Neuronal stem cell (in vitro differentiated cells): ENCODE data around the gene WNT16.

Experiments
- DNase-seq: peaks from one replicate; pipeline ENCODE4 v3.0.0-alpha.2; 2013; ENCODE audit warnings: low spot score
- H2AFZ ChIP-seq: one replicate; pipeline ENCODE4 v1.6.1; 2013; ENCODE audit warnings: mild to moderate bottlenecking, low read length, inconsistent platforms
- H2AK5ac ChIP-seq: 2 replicates; pipeline ENCODE4 v1.6.1; 2013; ENCODE audit warnings: low read depth, mild to moderate bottlenecking, inconsistent platforms, low read length, moderate library complexity, mixed read lengths
- H2BK120ac ChIP-seq: 2 replicates; pipeline ENCODE4 v1.6.1; 2013; ENCODE audit warnings: low read depth, mild to moderate bottlenecking, inconsistent platforms, low read length, moderate library complexity, mixed read lengths
- H2BK12ac ChIP-seq: one replicate; pipeline ENCODE4 v1.6.1; 2013; ENCODE audit warnings: low read length, inconsistent platforms
- H2BK15ac ChIP-seq: 2 replicates; pipeline ENCODE4 v1.6.1; 2013; ENCODE audit warnings: mild to moderate bottlenecking, low read length, inconsistent platforms, mixed read lengths
- H2BK5ac ChIP-seq: one replicate; pipeline ENCODE4 v1.6.1; 2013; ENCODE audit warnings: inconsistent platforms, mild to moderate bottlenecking, low read length, moderate library complexity
- H3K14ac ChIP-seq: one replicate; pipeline ENCODE4 v1.6.1; 2013; ENCODE audit warnings: low read length, inconsistent platforms
- H3K18ac ChIP-seq: 2 replicates; pipeline ENCODE4 v1.6.1; 2013; ENCODE audit warnings: low read length, inconsistent platforms
- H3K23ac ChIP-seq: 2 replicates; pipeline ENCODE4 v1.6.1; 2013; ENCODE audit warnings: low read depth, mild to moderate bottlenecking, mixed read lengths, low read length, inconsistent platforms; ENCODE audit not compliant: poor library complexity
- H3K27ac ChIP-seq: replicated peaks from 3 replicates; pipeline ENCODE4 v1.5.1; 2013; ENCODE audit warnings: low read length, inconsistent platforms
- H3K27me3 ChIP-seq, 3 experiments: 2 replicates each; pipeline ENCODE4 v1.6.1; 2013; ENCODE audit warnings: low read length in 3 of 3, mild to moderate bottlenecking in 2 of 3, inconsistent platforms in 1 of 3, low read depth in 1 of 3, mixed read lengths in 1 of 3, moderate library complexity in 1 of 3; ENCODE audit not compliant: control insufficient read depth in 3 of 3, insufficient read depth in 3 of 3
- H3K36me3 ChIP-seq, 2 donors: replicated peaks in 1 of 2; 2 replicates each; pipeline ENCODE4 v1.6.1; 2013; ENCODE audit warnings: low read length in 2 of 2; ENCODE audit not compliant: control insufficient read depth in 2 of 2, insufficient read depth in 2 of 2
- H3K4ac ChIP-seq: 2 replicates; pipeline ENCODE4 v1.6.1; 2013; ENCODE audit warnings: inconsistent platforms, mild to moderate bottlenecking, low read length, moderate library complexity
- H3K4me1 ChIP-seq, 2 donors: 1 replicate in 1 of 2; 2 replicates in 1 of 2; pipeline ENCODE4 v1.6.1; 2013; ENCODE audit warnings: low read length in 2 of 2, low read depth in 1 of 2; ENCODE audit not compliant: control insufficient read depth in 2 of 2, insufficient read depth in 1 of 2
- H3K4me2 ChIP-seq: one replicate; pipeline ENCODE4 v1.6.1; 2013; ENCODE audit warnings: mild to moderate bottlenecking, low read length, inconsistent platforms; ENCODE audit not compliant: insufficient read depth, poor library complexity, severe bottlenecking
- H3K4me3 ChIP-seq, 2 donors: 2 replicates each; pipeline ENCODE4 v1.5.1; 2013; ENCODE audit warnings: low read length in 2 of 2, mild to moderate bottlenecking in 2 of 2, inconsistent platforms in 1 of 2, moderate library complexity in 1 of 2
- H3K79me1 ChIP-seq: one replicate; pipeline ENCODE4 v1.6.1; 2013; ENCODE audit warnings: low read depth, mild to moderate bottlenecking, inconsistent platforms, low read length, moderate library complexity
- H3K9ac ChIP-seq: one replicate; pipeline ENCODE4 v1.6.1; 2013; ENCODE audit warnings: mild to moderate bottlenecking, low read depth, low read length, inconsistent platforms; ENCODE audit not compliant: poor library complexity
- H3K9me3 ChIP-seq, 2 donors: replicated peaks in 1 of 2; 2 replicates each; pipeline versions ENCODE3 to v1.6.1; 2013; ENCODE audit warnings: low read length in 2 of 2, mild to moderate bottlenecking in 2 of 2, inconsistent platforms in 1 of 2, low read depth in 1 of 2, mixed read lengths in 1 of 2, moderate library complexity in 1 of 2; ENCODE audit not compliant: control insufficient read depth in 2 of 2, insufficient read depth in 1 of 2
- H4K8ac ChIP-seq: one replicate; pipeline ENCODE4 v1.6.1; 2013; ENCODE audit warnings: low read depth, mild to moderate bottlenecking, inconsistent platforms, low read length, moderate library complexity
- H4K91ac ChIP-seq: one replicate; pipeline ENCODE4 v1.6.1; 2013; ENCODE audit warnings: low read length, low read depth, mild to moderate bottlenecking, inconsistent platforms; ENCODE audit not compliant: poor library complexity
- WGBS, 2 donors: extraction: QIAGEN DNeasy Blood & Tissue Kit; methylation state at CpG; one replicate each; pipeline ENCODE4 v1.1.7; 2013; ENCODE audit warnings: missing lambda C conversion rate in 2 of 2, mixed read lengths in 1 of 2; ENCODE audit not compliant: insufficient read length in 2 of 2, insufficient replicate concordance in 1 of 2; ENCODE audit errors: extremely low coverage in 2 of 2; 5-methylcytosine and 5-hydroxymethylcytosine counted together

WNT16 gene

GRCh38 chr7:121371883-121372282 lies 43.1 kb downstream of the WNT16 start:
- no peak overlapping the region for H3K27ac ChIP-seq
- no peak overlapping the region for H3K14ac ChIP-seq
- WGBS, 2 donors: no CpG with 5 or more reads among the region's 2 CpGs
- no peaks in the 10 kb centered on the region for H3K9me3 ChIP-seq
- H3K4me1 ChIP-seq: no peaks in the 10 kb centered on the region
- H3K27me3 ChIP-seq: no peaks in the 10 kb centered on the region
- H3K79me1 ChIP-seq: no peaks in the 10 kb centered on the region
- no peak overlapping the region for H3K23ac ChIP-seq
- no peak overlapping the region for H4K8ac ChIP-seq
- DNase-seq: no peak
- H2AFZ ChIP-seq: no peak overlapping the region
- no peak overlapping the region for H3K4ac ChIP-seq
- no peak overlapping the region for H2BK120ac ChIP-seq
- no peak overlapping the region for H2AK5ac ChIP-seq
- peaks cover 8 to 87% of the 10 kb centered on the region in 2 donors for H3K36me3 ChIP-seq
- H2BK5ac ChIP-seq: no peak overlapping the region
- no peak overlapping the region for H3K18ac ChIP-seq
- H2BK15ac ChIP-seq: no peak overlapping the region
- H2BK12ac ChIP-seq: no peak overlapping the region
- H3K4me2 ChIP-seq: no peak overlapping the region
- no peak overlapping the region for H3K4me3 ChIP-seq
- H3K9ac ChIP-seq: no peak overlapping the region
- no peak overlapping the region for H4K91ac ChIP-seq

- Histone ChIP-seq H3K9ac (no peak overlapping the region), H3K4me1 (no peaks in the 10 kb centered on the region), H2BK12ac (no peak overlapping the region), H4K91ac (no peak overlapping the region), H2AFZ (no peak overlapping the region), H3K23ac (no peak overlapping the region), H2BK5ac (no peak overlapping the region), H3K4me3 (no peak overlapping the region), H2BK120ac (no peak overlapping the region), H2AK5ac (no peak overlapping the region), H3K4ac (no peak overlapping the region), H3K27me3 (no peaks in the 10 kb centered on the region), H3K4me2 (no peak overlapping the region), H4K8ac (no peak overlapping the region), H3K9me3 (no peaks in the 10 kb centered on the region), H3K27ac (no peak overlapping the region), H3K18ac (no peak overlapping the region), H3K36me3 (peaks cover 8 to 87% of the 10 kb centered on the region in 2 donors), H2BK15ac (no peak overlapping the region), H3K14ac (no peak overlapping the region), H3K79me1 (no peaks in the 10 kb centered on the region)
- WGBS, 2 donors: no CpG with 5 or more reads among the region's 2 CpGs
- no peak for DNase-seq
Observed at GRCh38 chr7:121372376-121373010, 43.7 kb downstream of the WNT16 start.

GRCh38 chr7:121373177-121373576 lies 44.4 kb downstream of the WNT16 start:
- H3K4me1 ChIP-seq: no peaks in the 10 kb centered on the region
- no peak overlapping the region for H2BK5ac ChIP-seq
- H3K4me3 ChIP-seq: no peak overlapping the region
- H4K8ac ChIP-seq: no peak overlapping the region
- H3K9ac ChIP-seq: no peak overlapping the region
- H2AK5ac ChIP-seq: no peak overlapping the region
- H3K27ac ChIP-seq: no peak overlapping the region
- H4K91ac ChIP-seq: no peak overlapping the region
- no peak overlapping the region for H3K4ac ChIP-seq
- no peak overlapping the region for H2AFZ ChIP-seq
- peaks cover 8 to 91% of the 10 kb centered on the region in 2 donors for H3K36me3 ChIP-seq
- no peak overlapping the region for H3K18ac ChIP-seq
- H3K9me3 ChIP-seq: no peaks in the 10 kb centered on the region
- no peak overlapping the region for H3K14ac ChIP-seq
- H3K79me1 ChIP-seq: no peaks in the 10 kb centered on the region
- H3K27me3 ChIP-seq: no peaks in the 10 kb centered on the region
- H2BK12ac ChIP-seq: no peak overlapping the region
- no peak overlapping the region for H2BK15ac ChIP-seq
- no peak overlapping the region for H3K23ac ChIP-seq
- H2BK120ac ChIP-seq: no peak overlapping the region
- DNase-seq: no peak
- no peak overlapping the region for H3K4me2 ChIP-seq

GRCh38 chr7:121376979-121377378 lies 48.2 kb downstream of the WNT16 start:
- Histone ChIP-seq H3K9me3 (no peaks in the 10 kb centered on the region), H3K9ac (no peak overlapping the region), H3K27ac (no peak overlapping the region), H2BK120ac (no peak overlapping the region), H3K4me2 (no peak overlapping the region), H3K4ac (no peak overlapping the region), H2BK5ac (no peak overlapping the region), H3K4me3 (no peak overlapping the region), H2BK15ac (no peak overlapping the region), H4K91ac (no peak overlapping the region), H3K23ac (no peak overlapping the region), H2AK5ac (no peak overlapping the region), H3K4me1 (no peaks in the 10 kb centered on the region), H2BK12ac (no peak overlapping the region), H3K36me3 (peaks cover 5 to 85% of the 10 kb centered on the region in 2 donors), H3K18ac (no peak overlapping the region), H4K8ac (no peak overlapping the region), H2AFZ (no peak overlapping the region), H3K79me1 (no peaks in the 10 kb centered on the region), H3K14ac (no peak overlapping the region), H3K27me3 (no peaks in the 10 kb centered on the region)
- no peak for DNase-seq
- no CpG with 5 or more reads among the region's 2 CpGs for WGBS, 2 donors
